Astrocyte of the cerebellum (primary cell): ENCODE data around the gene CCDC57.

Experiments
- DNase-seq: peaks from one replicate; pipeline ENCODE4 v3.0.0-alpha.2; 2011; ENCODE audit warnings: low read depth
- H3K4me3 ChIP-seq: 2 replicates; pipeline ENCODE4 v1.5.1; 2011; ENCODE audit warnings: mild to moderate bottlenecking, low read depth, low read length, moderate library complexity
- CTCF ChIP-seq: IDR thresholded peaks from 2 replicates; pipeline ENCODE4 v1.5.1; 2012; ENCODE audit warnings: low read length, low read depth, moderate library complexity, mild to moderate bottlenecking; ENCODE audit errors: missing control alignments
- in situ Hi-C: cut with HindIII; loops from 2 replicates; pipeline ENCODE4 v1.10.0; 2017; ENCODE audit warnings: low sequenced_read_pairs

CCDC57 gene

DNA sequence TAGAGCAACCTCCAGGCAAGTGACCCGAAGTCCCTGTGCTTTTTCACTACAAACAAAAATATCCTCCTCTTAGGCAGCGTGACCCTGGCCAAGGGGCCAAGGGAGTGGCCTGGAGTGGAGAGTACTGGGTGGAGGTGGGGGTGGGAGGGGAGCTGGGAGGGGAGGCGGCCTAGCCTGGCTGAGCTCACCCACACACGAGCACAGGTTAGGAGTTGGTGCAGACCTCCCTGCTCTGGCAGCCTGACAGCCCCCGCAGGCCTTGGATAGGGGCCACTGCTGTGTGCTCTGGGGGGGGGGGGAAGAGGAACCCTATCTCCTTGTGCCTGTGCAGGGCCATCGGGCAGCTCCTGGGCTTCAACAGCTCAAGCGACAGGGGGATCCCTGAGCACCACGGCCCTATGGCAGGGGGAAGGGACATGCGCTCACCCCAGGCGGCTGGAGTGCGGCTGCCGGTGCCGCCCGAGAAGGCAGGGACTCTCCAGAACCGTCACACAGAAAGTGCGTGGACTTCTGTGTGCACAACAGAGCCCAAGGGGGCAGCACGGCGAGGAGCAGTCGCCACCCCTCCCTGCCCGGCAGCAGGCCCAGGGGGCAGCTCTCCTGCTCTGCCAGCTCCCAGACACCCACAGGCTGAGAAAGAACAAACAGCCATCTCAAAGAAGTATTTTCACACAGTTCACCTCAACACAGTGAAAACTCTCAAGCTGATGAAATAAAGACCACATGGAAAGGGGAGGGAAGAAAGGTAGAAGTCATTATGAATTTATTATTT, 29.5 kb upstream of the CCDC57 start:
- in situ Hi-C loops = no loop called here
- no peak for TF ChIP-seq CTCF
- no peak for DNase-seq
- no peak overlapping the region for H3K4me3 ChIP-seq

DNA sequence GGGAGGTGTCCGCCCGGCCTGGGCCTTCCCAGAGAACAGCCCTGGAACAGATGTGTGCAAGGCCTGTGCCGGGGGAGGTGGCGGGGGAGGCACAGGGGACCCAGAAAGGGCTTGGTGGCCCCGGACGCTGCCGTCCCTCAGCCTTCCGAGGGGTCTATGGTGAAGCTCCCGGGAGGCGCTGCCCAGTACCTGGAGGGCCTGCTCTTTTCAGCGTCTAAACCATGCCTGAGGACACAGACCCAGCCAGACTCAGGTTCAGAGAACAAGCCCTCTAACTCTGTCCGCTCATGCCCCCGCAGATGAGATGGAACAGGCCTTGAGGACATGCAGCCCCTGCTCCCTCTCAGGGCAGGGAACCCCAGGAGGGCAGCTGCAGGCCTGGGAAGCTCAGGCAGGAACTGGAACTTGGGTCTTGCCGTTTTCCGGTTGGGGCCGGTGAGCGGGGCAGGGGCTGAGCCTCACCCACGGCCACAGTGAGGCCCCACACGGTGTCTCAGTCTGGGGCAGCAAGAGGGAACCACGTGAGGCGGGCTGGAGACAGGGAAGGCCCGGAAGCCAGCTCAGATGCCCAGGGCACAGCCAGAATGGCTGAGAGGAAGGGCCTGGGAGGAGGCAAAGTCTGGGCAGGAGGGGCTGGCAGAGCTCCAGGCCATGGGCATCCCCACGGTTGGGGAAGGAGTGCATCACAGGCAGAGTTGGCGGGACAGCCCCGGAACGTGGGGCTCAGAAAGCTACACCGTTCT, 28.7 kb upstream of the CCDC57 start:
- no peak for DNase-seq
- TF ChIP-seq CTCF = no peak
- H3K4me3 ChIP-seq = no peak overlapping the region
- in situ Hi-C loops = no loop called here

GRCh38 chr17:82240506-82241182, 28.0 kb upstream of the CCDC57 start:
- no peak for TF ChIP-seq CTCF
- in situ Hi-C loops = no loop called here
- H3K4me3 ChIP-seq = no peak overlapping the region
- no peak for DNase-seq

DNA sequence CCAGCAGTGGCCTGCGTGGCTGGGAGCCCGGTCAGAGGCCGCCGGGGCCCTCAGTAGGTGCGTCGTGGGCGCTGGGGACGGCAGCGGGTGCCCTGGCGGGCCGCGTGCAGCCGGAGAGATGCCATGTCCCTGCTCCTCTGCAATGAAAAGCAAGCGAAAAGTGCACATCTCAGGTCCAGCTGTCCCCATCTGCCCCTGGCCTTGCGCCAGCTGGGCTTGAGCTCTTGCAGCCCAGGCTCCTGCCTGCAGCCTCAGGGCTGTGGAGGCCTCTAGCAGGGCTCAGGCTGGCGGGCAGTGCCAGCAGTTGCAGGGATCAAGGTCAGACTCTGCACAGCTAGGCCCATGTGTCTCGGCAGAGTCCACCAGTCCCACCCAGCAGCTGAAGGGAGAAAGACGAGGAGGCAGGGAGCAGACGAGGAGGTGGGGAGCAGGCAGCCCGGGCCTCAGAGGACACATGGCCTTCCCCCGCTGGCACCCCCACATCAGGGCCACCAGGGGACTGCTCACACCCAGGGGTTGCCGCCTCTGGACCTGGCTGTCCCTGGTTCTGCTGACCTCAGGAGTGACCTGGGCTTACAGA, 27.4 kb upstream of the CCDC57 start:
- DNase-seq = no peak
- H3K4me3 ChIP-seq = no peak overlapping the region
- no peak for TF ChIP-seq CTCF
- in situ Hi-C loops = no loop called here

DNA sequence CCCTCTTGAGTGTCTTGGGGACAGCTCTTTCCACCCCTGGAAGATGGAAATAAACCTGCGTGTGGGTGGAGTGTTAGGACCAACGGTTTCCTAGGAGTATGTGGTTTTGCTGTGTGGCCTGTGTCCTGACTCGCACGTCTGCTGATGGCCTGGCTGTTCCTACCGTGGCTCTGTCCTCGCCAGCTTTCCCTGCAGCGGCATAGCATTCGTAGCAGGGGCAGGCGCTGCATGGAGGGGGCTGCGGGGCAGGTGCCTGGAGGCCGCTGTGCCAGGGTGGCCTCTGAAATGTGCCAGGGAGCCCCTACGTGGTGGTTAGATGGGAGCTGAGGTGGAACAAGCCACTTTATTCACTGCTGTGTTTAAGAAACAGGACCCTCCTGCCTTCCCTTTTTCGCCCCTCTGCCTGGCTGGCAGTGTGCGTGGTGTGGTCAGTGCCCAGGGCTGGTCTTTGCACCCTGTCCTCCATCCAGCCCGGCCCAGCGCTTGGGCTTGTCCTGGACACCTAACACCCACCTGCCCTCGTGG, 26.8 kb upstream of the CCDC57 start:
- no peak for DNase-seq
- TF ChIP-seq CTCF = no peak
- in situ Hi-C loops = no loop called here
- no peak overlapping the region for H3K4me3 ChIP-seq
